ENCODE data around the gene MAFB. TPM values are rescaled to one million over a fixed set of nuclear protein-coding genes. Genes with fewer than 3 reads are reported as not detected.

MAFB gene
- total and polyA plus RNA-seq, 9 of the 15 experiments (the other 6 are each of a cell fraction or from before 2014, with no cell fraction given), result 0.04 TPM; not detected in 8

- DNase-seq (ENCODE audit: extremely low read depth in 1 of 4, low spot score in 3 of 4), result no peak
- ChIA-PET CTCF (ENCODE audit: low intra/inter-chr PET ratio) (no interaction called here), POLR2A (no interaction called here)
- Histone ChIP-seq H4K20me1 (replicated peaks; ENCODE audit: control insufficient read depth, insufficient read depth, low read length) (no peaks in the 10 kb centered on the region), H3K9ac (ENCODE audit: insufficient read depth in 1 of 2, low read depth in 2 of 2, low read length in 2 of 2) (no peak overlapping the region), H3K27ac (ENCODE audit: extremely low read depth, low read depth, low read length) (no peak overlapping the region), H2AFZ (ENCODE audit: low read depth, low read length) (no peak overlapping the region), H3K4me2 (ENCODE audit: insufficient read depth, low read length) (no peak overlapping the region), H3K27me3 (ENCODE audit: control insufficient read depth in 2 of 2, insufficient read depth in 2 of 2, low read length in 2 of 2) (peaks cover 9 to 27% of the 10 kb centered on the region in 2 experiments; a peak in 3 of 5 replicates), H3K4me1 (replicated peaks in 1 of 2; ENCODE audit: control insufficient read depth in 2 of 2, insufficient read depth in 2 of 2, low read length in 2 of 2) (peaks cover 0 to 4% of the 10 kb centered on the region in 2 experiments; a peak in 1 of 5 replicates), H3K36me3 (ENCODE audit: control insufficient read depth, insufficient read depth, low read length) (no peaks in the 10 kb centered on the region), H3K79me2 (ENCODE audit: control insufficient read depth, insufficient read depth, low read length) (no peaks in the 10 kb centered on the region), H3K9me1 (ENCODE audit: control insufficient read depth, insufficient read depth, low read length) (no peaks in the 10 kb centered on the region), H3K4me3 (no peak overlapping the region), H3K9me3 (replicated peaks; ENCODE audit: control insufficient read depth, insufficient read depth, low read depth, low read length) (no peaks in the 10 kb centered on the region)
- intact Hi-C loops (cut with micrococcal nuclease) (loop anchor here (10.0 kb wide), 1 partner anchor 810 kb away; no protein-coding TSS in a partner anchor), in situ Hi-C loops (cut with MboI) (loop anchor here (25.0 kb wide), 1 partner anchor 1433 kb away; no protein-coding TSS in a partner anchor)
- no peak for ATAC-seq
- no TSS peak for BruUV-seq (replicated peaks)
- FAIRE-seq, result no peak
- TF ChIP-seq RBM15 (IDR thresholded peaks at IDR 0.05; ENCODE audit: insufficient read depth, low read length), result no peak
- TF ChIP-seq RBM25 (IDR thresholded peaks at IDR 0.05; ENCODE audit: low read depth, low read length, severe bottlenecking), result peak; percentile 52
- no peak for TF ChIP-seq HES1 (IDR thresholded peaks at IDR 0.05; ENCODE audit: low read depth)
- no peak for TF ChIP-seq ZBTB2 (IDR thresholded peaks at IDR 0.05)
Observed at GRCh38 chr20:40695214-40695613, 6.2 kb upstream of the MAFB start.
